GM13977 (cell line): Measurements from ENCODE around the gene PCDHA7.
A peak's percentile ranks its signal among the peaks of the same experiment; 100 is the strongest.

ENCODE experiments used
- DNase-seq: peaks from one replicate; pipeline ENCODE4 v3.0.0; 2012; ENCODE audit warnings: low spot score
- in situ Hi-C: fragments of 300-500 bp; cut with MboI; formaldehyde crosslinking; loops from one replicate; pipeline ENCODE4 v1.12.0; 2022; ENCODE audit warnings: low sequenced_read_pairs, low pct_unique_long_range_greater_than_20kb, mixed read lengths, inconsistent platforms; ENCODE audit not compliant: unreplicated experiment
- TF ChIP-seq, protein P1 (sequence below): IDR thresholded peaks from 2 replicates; pipeline ENCODE4 v1.5.1; 2012; ENCODE audit warnings: mild to moderate bottlenecking, control low read depth; ENCODE audit not compliant: insufficient read depth; ENCODE audit errors: extremely low read depth, missing control alignments

Gene PCDHA7

DNA sequence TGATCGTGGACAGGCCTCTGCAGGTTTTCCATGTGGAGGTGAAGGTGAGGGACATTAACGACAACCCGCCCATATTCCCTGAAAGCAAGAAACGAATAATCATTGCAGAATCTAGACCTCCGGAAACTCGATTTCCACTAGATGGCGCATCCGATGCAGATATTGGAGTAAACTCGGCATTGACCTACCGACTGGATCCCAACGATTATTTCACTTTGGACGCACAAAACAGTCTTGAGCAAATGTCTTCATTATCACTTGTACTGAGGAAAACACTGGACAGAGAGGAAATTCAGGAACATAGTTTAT is 48.5 kb downstream of the PCDHA7 start:
- peak; percentile 10 for DNase-seq
- in situ Hi-C loops: no loop called here
- TF ChIP-seq, protein P1, sequence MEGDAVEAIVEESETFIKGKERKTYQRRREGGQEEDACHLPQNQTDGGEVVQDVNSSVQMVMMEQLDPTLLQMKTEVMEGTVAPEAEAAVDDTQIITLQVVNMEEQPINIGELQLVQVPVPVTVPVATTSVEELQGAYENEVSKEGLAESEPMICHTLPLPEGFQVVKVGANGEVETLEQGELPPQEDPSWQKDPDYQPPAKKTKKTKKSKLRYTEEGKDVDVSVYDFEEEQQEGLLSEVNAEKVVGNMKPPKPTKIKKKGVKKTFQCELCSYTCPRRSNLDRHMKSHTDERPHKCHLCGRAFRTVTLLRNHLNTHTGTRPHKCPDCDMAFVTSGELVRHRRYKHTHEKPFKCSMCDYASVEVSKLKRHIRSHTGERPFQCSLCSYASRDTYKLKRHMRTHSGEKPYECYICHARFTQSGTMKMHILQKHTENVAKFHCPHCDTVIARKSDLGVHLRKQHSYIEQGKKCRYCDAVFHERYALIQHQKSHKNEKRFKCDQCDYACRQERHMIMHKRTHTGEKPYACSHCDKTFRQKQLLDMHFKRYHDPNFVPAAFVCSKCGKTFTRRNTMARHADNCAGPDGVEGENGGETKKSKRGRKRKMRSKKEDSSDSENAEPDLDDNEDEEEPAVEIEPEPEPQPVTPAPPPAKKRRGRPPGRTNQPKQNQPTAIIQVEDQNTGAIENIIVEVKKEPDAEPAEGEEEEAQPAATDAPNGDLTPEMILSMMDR: no peak

DNA sequence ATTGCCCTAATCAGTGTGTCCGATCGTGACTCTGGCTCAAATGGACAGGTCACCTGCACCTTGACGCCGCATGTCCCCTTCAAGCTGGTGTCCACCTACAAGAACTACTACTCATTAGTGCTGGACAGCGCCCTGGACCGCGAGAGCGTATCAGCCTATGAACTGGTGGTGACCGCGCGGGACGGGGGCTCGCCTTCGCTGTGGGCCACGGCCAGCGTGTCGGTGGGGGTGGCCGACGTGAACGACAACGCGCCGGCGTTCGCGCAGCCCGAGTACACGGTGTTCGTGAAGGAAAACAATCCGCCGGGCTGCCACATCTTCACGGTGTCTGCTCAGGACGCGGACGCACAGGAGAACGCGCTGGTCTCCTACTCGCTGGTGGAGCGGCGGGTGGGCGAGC is 49.3 kb downstream of the PCDHA7 start:
- in situ Hi-C loops: no loop called here
- peak; percentile 7 for DNase-seq

DNA sequence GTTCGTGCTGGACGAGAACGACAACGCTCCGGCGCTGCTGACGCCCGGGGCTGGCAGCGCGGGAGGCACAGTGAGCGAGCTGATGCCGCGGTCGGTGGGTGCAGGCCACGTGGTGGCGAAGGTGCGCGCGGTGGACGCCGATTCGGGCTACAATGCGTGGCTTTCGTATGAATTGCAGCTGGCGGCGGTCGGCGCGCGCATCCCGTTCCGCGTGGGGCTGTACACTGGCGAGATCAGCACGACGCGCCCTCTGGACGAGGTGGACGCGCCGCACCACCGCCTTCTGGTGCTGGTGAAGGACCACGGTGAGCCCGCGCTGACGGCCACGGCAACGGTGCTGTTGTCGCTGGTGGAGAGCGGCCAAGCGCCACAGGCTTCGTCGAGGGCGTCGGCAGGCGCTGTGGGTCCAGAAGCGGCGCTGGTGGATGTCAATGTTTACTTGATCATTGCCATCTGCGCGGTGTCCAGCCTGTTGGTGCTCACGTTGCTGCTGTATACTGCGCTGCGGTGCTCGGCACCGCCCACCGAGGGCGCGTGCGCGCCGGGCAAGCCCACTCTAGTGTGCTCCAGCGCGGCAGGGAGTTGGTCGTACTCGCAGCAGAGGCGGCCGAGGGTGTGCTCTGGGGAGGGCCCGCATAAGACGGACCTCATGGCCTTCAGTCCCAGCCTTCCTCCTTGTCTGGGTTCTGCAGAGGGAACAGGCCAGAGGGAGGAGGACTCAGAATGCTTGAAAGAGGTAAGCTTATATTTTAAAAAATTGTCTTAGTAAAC is 50.0 kb downstream of the PCDHA7 start:
- in situ Hi-C loops: no loop called here
- DNase-seq: peak; percentile 5
- TF ChIP-seq, protein P1: no peak

More for the DNA sequence above, 49.3 kb downstream of the PCDHA7 start:
- TF ChIP-seq, protein P1: no peak
